Activated CD4-positive, alpha-beta T cell treated with anti-CD3 and anti-CD28 coated beads, Interleukin-2, amount 50 U/mL, for 4 hours (primary cell): Measurements from ENCODE around the gene HSPA1L.
"Not testable (repeated sequence)": the region's sequence is repeated elsewhere in the genome, so short reads cannot be mapped to it uniquely, and the experiment has no call there.

Experiments used
- DNase-seq, 2 experiments: peaks; one replicate each; pipeline ENCODE4 v3.0.0-alpha.2; 2020

The HSPA1L gene

DNA sequence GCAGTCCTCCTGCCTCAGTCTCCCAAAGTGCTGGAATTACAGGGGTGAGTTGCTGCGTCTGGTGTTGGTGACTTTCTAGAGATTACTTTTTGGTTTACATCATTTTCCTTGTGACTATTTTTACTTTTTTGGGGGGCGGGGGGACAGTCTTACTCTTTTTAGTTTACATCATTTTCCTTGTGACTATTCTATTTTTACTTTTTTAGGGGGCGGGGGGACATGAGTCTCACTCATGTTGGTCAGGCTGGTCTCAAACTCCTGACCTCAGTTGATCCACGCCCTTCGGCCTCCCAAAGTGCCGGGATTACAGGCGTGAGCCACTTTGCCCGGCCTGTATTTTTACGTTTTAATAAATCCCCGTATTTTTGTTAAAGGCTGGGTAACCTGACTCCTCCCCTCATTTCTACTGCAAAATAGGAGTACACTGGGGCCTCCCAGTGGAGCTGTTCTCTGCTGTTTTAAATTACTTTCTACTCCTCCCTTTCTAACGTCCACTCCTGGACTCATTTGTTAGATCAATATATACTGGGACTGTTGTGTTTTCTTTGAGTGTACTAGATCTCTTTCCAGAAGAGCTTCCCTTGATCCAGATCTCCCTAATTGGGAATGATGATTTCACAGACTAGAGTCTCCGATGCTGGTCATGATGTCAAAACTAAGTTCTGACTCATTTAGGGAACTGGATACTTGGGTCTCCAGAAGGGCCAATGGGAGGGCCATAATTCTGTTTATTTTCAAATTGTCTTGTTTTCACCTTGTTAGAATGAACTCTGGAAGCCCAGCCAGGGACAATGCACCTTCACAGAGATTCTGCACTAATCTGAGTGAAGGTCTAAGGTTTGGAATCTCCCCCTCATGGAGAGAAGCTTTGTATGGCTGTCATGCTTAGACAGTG lies 21.6 kb upstream of the HSPA1L start:
- DNase-seq = no peak

DNA sequence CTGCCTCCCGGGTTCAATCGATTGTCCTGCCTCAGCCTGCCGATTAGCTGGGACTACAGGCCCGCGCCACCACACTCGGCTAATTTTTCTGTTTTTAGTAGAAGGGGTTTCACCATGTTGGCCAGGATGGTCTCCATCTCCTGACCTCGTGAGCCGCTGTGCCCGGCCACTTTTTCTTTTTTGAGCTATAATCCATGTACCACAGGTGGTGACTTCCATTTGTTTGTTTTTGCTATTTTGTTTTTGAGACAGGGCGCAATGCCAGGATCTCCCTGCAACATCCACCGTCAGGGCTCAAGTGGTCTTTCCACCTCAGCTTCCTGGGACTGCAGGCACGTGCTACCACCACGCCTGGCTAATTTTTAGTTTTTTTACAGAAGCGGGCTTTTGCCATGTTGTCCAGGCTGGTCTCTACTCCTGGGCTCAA lies 21.0 kb upstream of the HSPA1L start:
- no peak for DNase-seq

DNA sequence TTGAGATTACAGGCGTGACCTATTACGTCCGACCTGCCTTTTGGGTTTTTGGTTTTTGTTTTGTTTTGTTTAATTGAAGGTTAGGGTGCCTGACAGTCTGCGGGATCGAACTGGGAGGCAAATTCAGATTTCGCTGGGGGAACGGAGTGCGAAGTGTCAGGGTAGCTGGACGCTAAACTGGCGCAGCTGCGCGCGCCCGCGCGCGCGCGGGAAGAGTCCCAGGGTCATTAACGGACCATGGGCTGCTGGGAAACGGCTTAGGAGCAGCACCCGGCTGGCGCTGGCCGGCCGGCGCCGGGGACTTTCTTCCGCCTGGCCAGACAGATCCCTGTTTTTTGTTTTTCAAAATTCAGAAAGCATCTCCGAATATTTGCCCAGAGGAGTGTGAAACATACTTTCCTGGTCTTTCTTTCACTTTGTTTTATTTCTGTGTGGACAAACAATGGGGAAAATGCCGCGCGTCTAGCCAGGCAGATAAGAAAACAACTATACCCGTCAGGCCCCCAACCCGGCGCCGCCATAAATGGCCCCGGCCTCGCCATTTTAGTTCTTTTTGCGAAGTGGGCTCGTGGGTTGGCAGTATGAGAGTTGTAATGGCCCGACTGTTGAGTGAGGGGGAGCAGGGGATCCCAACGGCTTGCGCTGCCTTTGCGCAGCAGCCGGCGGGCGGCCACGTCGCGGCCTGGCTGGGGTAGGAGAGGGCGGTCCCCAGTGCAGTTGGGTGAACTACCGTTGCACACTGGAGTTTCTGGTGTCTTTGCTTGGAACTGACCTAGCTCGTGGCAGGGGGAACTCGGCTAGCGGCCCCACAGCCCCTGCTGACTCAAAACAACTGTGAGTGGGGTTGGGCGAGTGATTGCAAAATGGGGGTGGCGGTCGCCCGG lies 19.5 kb upstream of the HSPA1L start:
- peak; percentile 75 to 79 for DNase-seq

DNA sequence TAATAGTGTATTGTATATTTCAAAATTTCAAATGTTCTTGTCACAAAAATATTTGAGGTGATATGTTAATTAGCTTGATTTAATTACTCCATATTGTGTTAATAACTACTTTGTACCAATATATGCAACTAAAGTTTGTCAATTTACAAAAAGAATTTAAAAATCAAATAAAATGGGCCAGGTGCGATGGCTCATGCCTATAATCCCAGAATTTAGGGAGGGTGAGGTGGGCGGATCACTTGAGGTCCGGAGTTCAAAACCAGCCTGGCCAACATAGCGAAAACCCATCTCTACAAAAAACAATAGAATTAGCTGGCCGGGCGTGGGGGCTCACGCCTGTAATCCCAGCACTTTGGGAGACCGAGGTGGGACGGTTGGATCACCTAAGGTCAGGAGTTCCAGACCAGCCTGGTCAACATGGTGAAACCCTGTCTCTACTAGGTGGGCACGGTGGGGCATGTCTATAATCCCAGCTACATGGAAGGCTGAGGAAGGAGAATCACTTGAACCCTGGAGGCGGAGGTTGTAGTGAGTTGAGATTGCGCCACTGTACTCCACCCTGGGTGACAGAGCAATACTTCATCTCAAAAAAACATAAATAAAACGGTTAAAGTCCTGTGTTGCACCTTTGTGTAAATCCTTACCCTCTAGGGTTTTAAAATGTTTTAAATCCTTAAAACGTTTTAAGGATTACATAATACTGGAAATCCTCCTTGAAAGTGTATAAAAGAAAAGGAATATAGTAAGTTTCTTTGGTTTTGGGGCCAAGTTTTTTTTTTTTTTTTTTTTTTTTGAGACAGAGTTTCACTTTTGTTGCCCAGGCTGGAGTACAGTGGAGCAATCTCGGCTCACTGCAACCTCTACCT lies 16.5 kb upstream of the HSPA1L start:
- DNase-seq = no peak

DNA sequence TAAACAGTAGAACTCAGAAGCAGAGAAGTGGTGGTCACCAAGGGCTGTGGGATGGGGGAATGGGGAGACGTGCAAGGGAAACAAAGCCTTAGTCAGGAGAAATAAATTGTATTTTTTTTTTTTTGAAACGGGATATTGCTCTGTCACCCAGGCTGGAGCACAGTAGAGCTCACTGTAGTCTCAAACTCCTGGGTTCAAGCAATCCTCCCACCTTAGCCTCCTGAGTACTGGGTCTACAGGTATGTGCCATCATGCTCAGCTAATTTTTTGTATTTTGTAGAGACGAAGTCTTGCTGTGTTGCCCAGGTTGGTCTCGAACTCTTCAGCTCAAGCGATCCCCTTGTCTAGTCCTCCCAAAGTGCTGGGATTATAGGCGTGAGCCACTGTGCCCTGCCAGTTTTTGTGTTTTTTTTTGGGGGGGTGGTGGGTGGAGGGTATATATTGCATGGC lies 15.8 kb upstream of the HSPA1L start:
- DNase-seq = no peak

DNA sequence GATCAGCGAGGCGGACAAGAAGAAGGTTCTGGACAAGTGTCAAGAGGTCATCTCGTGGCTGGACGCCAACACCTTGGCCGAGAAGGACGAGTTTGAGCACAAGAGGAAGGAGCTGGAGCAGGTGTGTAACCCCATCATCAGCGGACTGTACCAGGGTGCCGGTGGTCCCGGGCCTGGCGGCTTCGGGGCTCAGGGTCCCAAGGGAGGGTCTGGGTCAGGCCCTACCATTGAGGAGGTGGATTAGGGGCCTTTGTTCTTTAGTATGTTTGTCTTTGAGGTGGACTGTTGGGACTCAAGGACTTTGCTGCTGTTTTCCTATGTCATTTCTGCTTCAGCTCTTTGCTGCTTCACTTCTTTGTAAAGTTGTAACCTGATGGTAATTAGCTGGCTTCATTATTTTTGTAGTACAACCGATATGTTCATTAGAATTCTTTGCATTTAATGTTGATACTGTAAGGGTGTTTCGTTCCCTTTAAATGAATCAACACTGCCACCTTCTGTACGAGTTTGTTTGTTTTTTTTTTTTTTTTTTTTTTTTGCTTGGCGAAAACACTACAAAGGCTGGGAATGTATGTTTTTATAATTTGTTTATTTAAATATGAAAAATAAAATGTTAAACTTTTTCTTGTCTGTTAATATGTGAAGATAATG lies 14.7 kb upstream of the HSPA1L start:
- DNase-seq = no peak

DNA sequence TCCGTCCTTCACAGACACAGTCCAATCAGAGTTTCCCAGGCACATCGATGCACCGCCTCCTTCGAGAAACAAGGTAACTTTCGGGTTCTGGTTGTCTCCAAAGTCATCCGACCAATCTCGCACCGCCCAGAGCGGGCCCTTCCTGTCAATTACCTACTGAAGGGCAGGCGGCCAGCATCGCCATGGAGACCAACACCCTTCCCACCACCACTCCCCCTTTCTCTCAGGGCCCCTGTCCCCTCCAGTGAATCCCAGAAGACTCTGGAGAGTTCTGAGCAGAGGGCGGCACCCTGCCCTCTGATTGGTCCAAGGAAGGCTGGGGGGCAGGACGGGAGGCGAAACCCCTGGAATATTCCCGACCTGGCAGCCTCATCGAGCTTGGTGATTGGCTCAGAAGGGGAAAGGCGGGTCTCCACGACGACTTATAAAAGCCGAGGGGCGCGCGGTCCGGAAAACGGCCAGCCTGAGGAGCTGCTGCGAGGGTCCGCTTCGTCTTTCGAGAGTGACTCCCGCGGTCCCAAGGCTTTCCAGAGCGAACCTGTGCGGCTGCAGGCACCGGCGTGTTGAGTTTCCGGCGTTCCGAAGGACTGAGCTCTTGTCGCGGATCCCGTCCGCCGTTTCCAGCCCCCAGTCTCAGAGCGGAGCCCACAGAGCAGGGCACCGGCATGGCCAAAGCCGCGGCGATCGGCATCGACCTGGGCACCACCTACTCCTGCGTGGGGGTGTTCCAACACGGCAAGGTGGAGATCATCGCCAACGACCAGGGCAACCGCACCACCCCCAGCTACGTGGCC lies 12.4 kb upstream of the HSPA1L start, which contains the start of gene HSPA1B:
HSPA1B (plus strand) TSS at position 453 of the 794 bp plus-strand sequence; CDS start at position 666, 213 bp downstream.
- peak; percentile 82 to 83 for DNase-seq

DNA sequence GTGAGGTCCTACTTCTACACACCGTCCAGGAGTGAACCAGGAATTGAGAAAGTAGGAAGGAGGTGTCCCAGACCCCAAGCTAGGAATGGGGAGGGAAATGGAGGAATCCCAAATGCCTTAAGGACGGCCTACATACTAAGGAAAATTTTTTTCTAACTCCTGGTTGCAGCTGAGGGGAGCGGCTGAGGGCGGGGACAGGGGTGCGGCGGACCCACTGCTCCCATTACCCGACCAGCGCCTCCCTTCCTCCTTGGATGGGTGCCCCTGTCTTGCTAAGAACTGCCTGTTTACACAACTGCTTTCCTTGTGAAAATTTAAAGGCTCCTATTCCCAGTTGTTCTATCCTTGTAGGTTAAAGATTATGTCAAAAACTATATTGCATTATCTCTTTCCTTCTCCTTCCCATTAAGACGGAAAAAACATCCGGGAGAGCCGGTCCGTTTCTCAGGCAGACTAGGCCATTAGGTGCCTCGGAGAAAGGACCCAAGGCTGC lies 11.8 kb upstream of the HSPA1L start:
- no peak for DNase-seq

DNA sequence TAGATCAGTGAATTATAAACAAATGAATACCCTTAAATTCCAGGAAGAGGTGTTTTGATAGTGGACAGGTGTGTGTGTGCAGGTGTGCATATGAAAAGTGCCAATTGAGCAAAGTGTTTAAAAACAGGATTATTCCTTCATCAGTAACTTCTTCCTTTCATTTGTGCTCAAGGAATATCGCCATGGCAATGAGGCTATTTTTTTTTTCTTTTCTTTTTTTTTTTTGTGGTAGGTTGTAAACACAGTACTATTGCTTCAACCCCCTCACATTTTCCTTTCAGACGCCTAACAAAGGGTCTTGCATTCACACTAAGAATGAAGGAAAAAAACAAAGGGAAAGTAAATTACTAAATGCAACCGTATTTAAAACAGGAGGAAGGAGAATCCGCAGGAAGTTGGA lies 10.5 kb upstream of the HSPA1L start:
- no peak for DNase-seq

DNA sequence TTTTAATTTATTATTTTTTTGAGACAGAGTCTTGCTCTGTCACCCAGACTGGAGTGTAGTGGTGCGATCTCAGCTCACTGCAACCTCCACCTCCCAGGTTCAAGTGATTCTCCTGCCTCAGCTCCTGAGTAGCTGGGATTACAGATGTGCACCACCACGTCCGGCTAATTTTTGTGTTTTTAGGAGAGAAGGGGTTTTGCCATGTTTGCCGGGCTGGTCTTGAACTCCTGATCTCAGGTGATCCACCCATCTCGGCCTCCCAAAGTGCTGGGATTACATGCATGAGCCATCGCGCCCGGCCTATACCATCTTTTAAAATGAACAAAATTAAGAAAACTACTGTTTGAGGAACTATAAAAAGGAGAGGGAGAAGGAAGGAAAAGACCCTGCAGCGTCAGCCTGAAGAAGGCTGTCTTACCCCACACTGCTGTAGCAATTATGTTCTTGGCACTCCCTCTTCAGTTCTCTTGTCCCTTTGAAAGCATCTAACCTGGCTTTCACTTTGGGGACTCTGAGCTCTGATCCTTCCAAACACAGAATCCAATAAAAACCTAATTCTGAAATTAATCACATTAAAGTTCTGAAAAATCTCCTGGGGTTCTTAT lies 8.6 kb upstream of the HSPA1L start:
- DNase-seq = not testable (repeated sequence)

DNA sequence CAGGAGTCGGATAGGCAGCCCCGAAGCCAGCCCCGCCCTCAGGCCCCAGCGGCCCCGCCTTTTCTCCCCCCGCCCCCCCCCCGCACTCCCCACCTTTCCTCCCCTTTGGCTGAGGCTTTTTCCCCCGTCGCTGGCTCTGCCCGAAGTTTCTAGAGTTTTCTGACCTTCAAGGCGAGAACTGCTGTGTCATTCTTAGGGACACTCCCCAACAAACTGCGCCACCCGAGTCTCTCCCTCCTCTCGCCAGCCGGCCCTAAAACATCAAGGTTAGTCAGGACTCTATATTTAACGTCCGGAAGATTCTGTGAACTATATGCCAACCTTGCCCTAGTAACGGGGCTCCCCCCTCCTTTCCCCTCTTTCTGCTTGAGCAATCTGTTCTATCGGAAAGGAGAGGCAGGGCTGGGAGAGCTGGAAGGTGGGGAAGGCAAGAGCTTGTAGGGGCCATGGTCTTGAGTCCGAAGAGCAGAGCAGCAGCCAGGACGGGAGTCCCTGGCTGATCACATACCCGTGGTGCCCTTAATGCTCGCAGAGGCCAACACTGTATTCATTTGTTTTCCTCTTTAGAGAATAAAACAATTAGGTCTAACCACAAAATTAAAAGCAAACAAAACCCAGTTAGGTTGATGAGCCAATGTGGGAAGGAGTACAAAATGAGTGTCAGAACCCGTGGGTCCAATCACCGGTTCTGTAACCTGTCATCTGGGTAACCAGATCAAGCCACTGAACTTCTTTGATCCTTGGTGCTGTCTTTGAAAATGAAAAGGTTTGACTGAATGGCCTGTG lies 7.1 kb upstream of the HSPA1L start:
- peak in 1 of 2 experiments; percentile 34 for DNase-seq

DNA sequence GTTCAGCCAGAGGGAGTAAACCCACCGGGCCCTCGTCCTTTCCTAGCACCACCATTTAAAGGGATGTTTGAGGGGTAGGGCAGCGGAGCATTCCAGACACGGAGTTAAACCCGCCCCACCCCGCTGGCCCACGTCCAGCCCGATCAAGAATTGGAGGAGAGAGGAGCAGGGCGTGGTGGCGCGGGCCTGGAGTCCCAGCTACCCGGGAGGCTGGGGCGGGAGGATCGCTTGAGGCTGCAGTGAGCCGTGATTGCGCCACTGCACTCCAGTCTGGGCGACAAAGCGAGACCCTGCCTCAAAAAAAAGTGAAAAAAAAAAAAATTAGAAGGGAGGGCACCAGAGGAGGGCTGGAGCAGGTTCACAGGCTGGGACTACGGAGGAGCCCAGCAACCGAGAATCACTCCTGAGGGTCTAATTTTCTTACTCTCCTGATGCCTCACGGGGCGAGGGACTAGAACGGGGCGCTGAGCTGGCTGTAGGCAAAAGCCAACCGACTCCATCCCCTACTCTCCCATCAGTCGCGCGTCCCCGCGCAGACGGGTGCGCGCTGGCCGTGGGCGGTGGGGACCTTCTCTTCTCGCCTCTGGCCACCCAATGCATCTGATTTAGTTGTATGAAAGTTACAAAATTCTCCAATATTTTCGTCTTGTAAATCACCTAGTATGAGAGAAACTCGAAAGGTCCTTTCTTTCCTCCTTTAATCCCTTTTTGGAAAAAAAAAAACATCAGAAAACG lies 6.4 kb upstream of the HSPA1L start:
- DNase-seq = peak in 1 of 2 experiments; percentile 51

DNA sequence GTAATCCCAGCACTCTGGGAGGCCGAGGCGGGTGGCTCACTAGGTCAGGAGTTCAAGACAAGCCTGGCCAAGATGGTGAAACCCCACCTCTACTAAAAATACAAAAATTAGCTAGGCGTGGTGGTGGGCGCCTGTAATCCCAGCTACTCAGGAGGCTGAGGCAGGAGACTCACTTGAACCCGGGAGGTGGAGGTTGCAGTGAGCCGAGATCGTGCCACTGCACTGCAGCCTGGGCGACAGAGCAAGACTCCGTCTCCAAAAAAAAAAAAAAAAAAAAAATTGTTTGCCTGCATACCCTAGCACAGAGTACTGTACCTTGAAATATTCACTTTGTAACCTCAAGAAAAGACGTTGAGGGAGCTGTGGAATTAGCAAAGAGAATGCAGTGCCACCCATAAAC lies 5.3 kb upstream of the HSPA1L start:
- not testable (repeated sequence) for DNase-seq

DNA sequence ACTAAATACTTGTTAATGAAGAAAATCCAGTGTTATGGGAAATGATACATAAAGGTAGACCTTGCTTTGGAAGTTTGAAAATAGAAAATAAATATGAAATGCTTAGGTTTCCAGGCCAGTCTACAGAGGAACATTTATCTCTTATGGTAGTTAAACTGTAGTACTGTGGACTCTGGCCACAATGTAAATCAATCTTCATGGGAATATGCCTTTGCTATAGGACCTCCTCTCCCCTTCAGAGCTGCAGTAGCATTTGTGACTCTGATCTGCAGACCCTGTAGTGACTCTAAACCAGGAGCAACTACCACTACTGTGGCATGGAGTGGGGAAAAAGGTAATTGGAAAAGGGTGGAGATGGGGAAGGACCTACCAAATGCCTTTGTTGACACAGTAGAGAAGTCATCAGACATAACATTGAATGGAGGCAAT lies 4.8 kb upstream of the HSPA1L start:
- no peak for DNase-seq

DNA sequence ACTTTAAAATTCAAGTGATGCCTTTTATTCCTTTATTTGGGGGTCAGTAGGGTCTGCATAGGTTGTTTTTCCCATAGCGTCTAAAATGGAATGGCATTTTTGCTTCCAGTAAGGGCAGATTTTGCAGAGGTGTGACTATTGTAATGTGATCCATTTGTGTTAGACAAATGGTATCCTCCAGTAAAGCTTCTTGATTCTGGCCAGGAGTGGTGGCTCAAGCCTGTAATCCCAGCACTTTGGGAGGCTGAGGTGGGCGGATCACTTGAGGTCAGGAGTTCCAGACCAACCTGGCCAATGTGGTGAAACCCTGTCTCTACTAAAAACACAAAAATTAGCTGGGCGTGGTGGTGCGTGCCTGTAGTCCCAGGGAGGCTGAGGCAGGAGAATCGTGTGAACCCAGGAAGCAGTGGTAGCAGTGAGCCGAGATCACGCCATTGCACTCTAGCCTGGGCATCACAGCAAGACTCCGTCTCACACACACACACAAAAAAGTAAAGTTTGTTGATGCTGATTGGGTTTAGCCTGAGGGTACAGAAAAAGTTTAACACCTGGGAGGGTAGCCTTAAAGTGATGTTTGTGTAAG lies 2.9 kb upstream of the HSPA1L start:
- DNase-seq = not testable (repeated sequence)

DNA sequence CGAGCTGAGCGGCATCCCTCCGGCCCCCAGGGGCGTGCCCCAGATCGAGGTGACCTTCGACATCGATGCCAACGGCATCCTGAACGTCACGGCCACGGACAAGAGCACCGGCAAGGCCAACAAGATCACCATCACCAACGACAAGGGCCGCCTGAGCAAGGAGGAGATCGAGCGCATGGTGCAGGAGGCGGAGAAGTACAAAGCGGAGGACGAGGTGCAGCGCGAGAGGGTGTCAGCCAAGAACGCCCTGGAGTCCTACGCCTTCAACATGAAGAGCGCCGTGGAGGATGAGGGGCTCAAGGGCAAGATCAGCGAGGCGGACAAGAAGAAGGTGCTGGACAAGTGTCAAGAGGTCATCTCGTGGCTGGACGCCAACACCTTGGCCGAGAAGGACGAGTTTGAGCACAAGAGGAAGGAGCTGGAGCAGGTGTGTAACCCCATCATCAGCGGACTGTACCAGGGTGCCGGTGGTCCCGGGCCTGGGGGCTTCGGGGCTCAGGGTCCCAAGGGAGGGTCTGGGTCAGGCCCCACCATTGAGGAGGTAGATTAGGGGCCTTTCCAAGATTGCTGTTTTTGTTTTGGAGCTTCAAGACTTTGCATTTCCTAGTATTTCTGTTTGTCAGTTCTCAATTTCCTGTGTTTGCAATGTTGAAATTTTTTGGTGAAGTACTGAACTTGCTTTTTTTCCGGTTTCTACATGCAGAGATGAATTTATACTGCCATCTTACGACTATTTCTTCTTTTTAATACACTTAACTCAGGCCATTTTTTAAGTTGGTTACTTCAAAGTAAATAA lies 2.2 kb upstream of the HSPA1L start:
- DNase-seq = not testable (repeated sequence)

DNA sequence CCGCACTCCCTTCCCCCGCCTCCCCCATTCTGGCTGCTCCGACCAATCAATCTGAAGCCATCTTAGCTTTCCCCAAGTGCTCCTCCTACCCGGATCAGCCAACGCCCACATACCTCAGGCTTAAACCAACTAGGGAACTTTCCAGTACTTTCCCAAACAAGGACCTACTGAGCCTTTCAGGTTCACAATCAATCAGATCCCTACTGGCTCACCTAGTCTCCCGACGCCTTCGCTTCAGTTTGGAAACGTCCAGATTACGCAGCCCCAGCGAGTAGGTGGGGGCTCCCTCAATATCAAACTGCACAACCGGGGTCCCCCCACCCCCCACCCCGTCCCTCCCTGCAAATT lies 432 bp downstream of the HSPA1L start:
- peak; percentile 55 to 57 for DNase-seq

DNA sequence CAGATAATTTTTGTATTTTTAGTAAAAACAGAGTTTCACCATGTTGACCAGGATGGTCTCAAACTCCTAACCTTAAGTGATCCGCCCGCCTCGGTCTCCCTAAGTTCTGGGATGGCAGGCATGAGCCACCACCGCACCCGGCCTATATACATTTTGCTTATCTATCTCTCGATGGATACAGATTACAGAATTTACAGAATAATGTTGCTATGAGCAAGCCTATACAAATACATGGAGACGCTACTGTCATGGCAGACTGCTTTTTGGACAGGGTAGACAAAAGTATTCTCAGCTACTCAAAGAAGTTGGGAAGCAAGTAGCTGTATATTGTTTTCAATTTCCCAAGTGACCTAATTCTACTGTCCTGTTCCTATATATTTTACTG lies 1.6 kb downstream of the HSPA1L start:
- DNase-seq = no peak
